ENCODE measurements around the gene FKBP1B. TPM values are rescaled to one million over a fixed set of nuclear protein-coding genes. Genes with fewer than 3 reads are reported as not detected.
A peak's percentile ranks its signal among the peaks of the same experiment; 100 is the strongest.

Gene FKBP1B
- total RNA-seq, 1 experiment from 2014 or later = 11.8 TPM

- Histone ChIP-seq H3K4me2 (ENCODE audit: low read length) (peak overlapping the region; percentile 83), H3K79me2 (ENCODE audit: insufficient read depth, low read length) (no peaks in the 10 kb centered on the region), H2AFZ (ENCODE audit: low read depth, low read length, poor library complexity, severe bottlenecking) (peak overlapping the region; percentile 88), H3K9ac (ENCODE audit: low read length) (peak overlapping the region; percentile 68), H3K4me3 (replicated peaks in 1 of 2; ENCODE audit: low read depth in 1 of 2, low read length in 2 of 2) (peak overlapping the region; percentile 71 to 72), H3K9me3 (ENCODE audit: control insufficient read depth in 1 of 2, insufficient read depth in 1 of 2, low read depth in 1 of 2, low read length in 2 of 2) (no peaks in the 10 kb centered on the region), H4K20me1 (ENCODE audit: insufficient read depth) (no peaks in the 10 kb centered on the region), H3K9me2 (ENCODE audit: insufficient read depth) (no peaks in the 10 kb centered on the region), H3K27ac (ENCODE audit: low read depth, low read length) (peak overlapping the region; percentile 95), H3K36me3 (ENCODE audit: control insufficient read depth in 1 of 2, insufficient read depth in 2 of 2, low read length in 2 of 2) (no peaks in the 10 kb centered on the region; a peak in 1 of 4 replicates), H3K4me1 (ENCODE audit: control insufficient read depth in 1 of 2, insufficient read depth in 2 of 2, low read length in 2 of 2) (peaks cover 11 to 20% of the 10 kb centered on the region in 2 experiments), H3K27me3 (ENCODE audit: insufficient read depth, low read length) (no peaks in the 10 kb centered on the region)
- BruUV-seq (replicated peaks) = no TSS peak
- ATAC-seq (peak; percentile 74), DNase-seq (ENCODE audit: low read depth, low spot score) (peak; percentile 76)
- TF ChIP-seq SRF (IDR thresholded peaks at IDR 0.05; ENCODE audit: low read depth) (no peak), YY1 (IDR thresholded peaks at IDR 0.05; ENCODE audit: extremely low read depth, insufficient replicate concordance, low read depth, low read length) (peak; percentile 71), POLR2AphosphoS5 (IDR thresholded peaks at IDR 0.05; ENCODE audit: low read depth, low read length) (peak; percentile 33)
- intact Hi-C loops (cut with micrococcal nuclease) = loop anchor here (1.0 to 5.0 kb wide), 7 partner anchors 7 to 299 kb away; partner anchors contain the start of genes ATAD2B, FAM228B, PFN4 and SF3B6
- ChIA-PET RAD21 (ENCODE audit: low non-redundant PET in 1 of 2, low total read pairs in 2 of 2, uncharacterized antibody in 2 of 2, unreplicated experiment in 2 of 2) (interaction anchor here (1.0 to 1.8 kb wide), 2 partner anchors 157 kb away, joined by 5 to 9 read pairs; partner anchors contain the start of gene ATAD2B (in 2 of the 2)), POLR2A (interaction anchor here (0.7 to 3.3 kb wide), 10 partner anchors 7 to 259 kb away, joined by 3 to 19 read pairs (median 4); partner anchors contain the start of genes ATAD2B, FAM228B, SF3B6 and WDCP), CTCF (interaction anchor here (1.0 to 3.4 kb wide), 13 partner anchors 7 to 300 kb away, joined by 3 to 29 read pairs (median 5); partner anchors contain the start of genes ATAD2B and SF3B6)
These were observed 34.2 kb downstream of the FKBP1B start for GRCh38 chr2:24083567-24084385.

GRCh38 chr2:24084386-24085199, 35.1 kb downstream of the FKBP1B start, which contains the start of gene TP53I3:
TP53I3 (minus strand) TSS chr2:24084834; CDS start chr2:24084326, 508 bp downstream.
- Histone ChIP-seq H3K4me2 (ENCODE audit: low read length) (peak within 1 kb of the TSS; percentile 83), H3K27ac (ENCODE audit: low read depth, low read length) (peak within 1 kb of the TSS; percentile 95), H3K36me3 (ENCODE audit: control insufficient read depth in 1 of 2, insufficient read depth in 2 of 2, low read length in 2 of 2) (no peaks in the 10 kb centered on the region; a peak in 1 of 4 replicates), H3K4me1 (ENCODE audit: control insufficient read depth in 1 of 2, insufficient read depth in 2 of 2, low read length in 2 of 2) (peaks cover 11 to 20% of the 10 kb centered on the region in 2 experiments), H3K79me2 (ENCODE audit: insufficient read depth, low read length) (no peaks in the 10 kb centered on the region), H3K9me3 (ENCODE audit: control insufficient read depth in 1 of 2, insufficient read depth in 1 of 2, low read depth in 1 of 2, low read length in 2 of 2) (no peaks in the 10 kb centered on the region), H4K20me1 (ENCODE audit: insufficient read depth) (no peaks in the 10 kb centered on the region), H3K4me3 (replicated peaks in 1 of 2; ENCODE audit: low read depth in 1 of 2, low read length in 2 of 2) (peak within 1 kb of the TSS; percentile 71 to 72), H3K27me3 (ENCODE audit: insufficient read depth, low read length) (no peaks in the 10 kb centered on the region), H3K9me2 (ENCODE audit: insufficient read depth) (no peaks in the 10 kb centered on the region), H3K9ac (ENCODE audit: low read length) (peak within 1 kb of the TSS; percentile 68), H2AFZ (ENCODE audit: low read depth, low read length, poor library complexity, severe bottlenecking) (peak within 1 kb of the TSS; percentile 88)
- intact Hi-C loops (cut with micrococcal nuclease) = loop anchor here (1.0 to 5.0 kb wide), 7 partner anchors 8 to 298 kb away; partner anchors contain the start of genes ATAD2B, FAM228B, PFN4 and SF3B6
- ChIA-PET CTCF (interaction anchor here (1.0 to 3.4 kb wide), 14 partner anchors 8 to 300 kb away, joined by 3 to 29 read pairs (median 5); partner anchors contain the start of genes ATAD2B, SF3B6 and WDCP), RAD21 (ENCODE audit: low non-redundant PET in 1 of 2, low total read pairs in 2 of 2, uncharacterized antibody in 2 of 2, unreplicated experiment in 2 of 2) (interaction anchor here (1.0 to 1.8 kb wide), 2 partner anchors 157 to 158 kb away, joined by 5 to 9 read pairs; partner anchors contain the start of gene ATAD2B (in 2 of the 2)), POLR2A (interaction anchor here (0.7 to 3.3 kb wide), 9 partner anchors 8 to 260 kb away, joined by 3 to 19 read pairs (median 5); partner anchors contain the start of genes ATAD2B, FAM228B, SF3B6 and WDCP)
- DNase-seq (ENCODE audit: low read depth, low spot score) (peak; percentile 74), ATAC-seq (peak; percentile 91)
- BruUV-seq (replicated peaks) = no TSS peak
- TF ChIP-seq SIN3A (IDR thresholded peaks at IDR 0.05; ENCODE audit: low read depth) = no peak
- TF ChIP-seq POLR2A (IDR thresholded peaks at IDR 0.05; ENCODE audit: borderline replicate concordance, extremely low read depth, insufficient read depth, insufficient read length) = peak; percentile 48
- TF ChIP-seq ZFX (IDR thresholded peaks at IDR 0.05) = peak; percentile 28; the same call in 1 of the 2 replicates
- TF ChIP-seq EZH2 (IDR thresholded peaks at IDR 0.05) = no peak
- peak in 2 of 3 experiments; percentile 84 to 94; a peak in 4 of 6 replicates for TF ChIP-seq CTCF (IDR thresholded peaks at IDR 0.05 in 2 of 3, conservative IDR thresholded peaks at IDR 0.05 in 1 of 3; ENCODE audit: borderline replicate concordance in 1 of 3, insufficient read depth in 1 of 3, low read depth in 2 of 3, low read length in 2 of 3)
- peak; percentile 69 for TF ChIP-seq YY1 (IDR thresholded peaks at IDR 0.05; ENCODE audit: extremely low read depth, insufficient replicate concordance, low read depth, low read length)
- peak; percentile 91 for TF ChIP-seq POLR2AphosphoS5 (IDR thresholded peaks at IDR 0.05; ENCODE audit: low read depth, low read length)
